BLaER1 treated with 17β-estradiol and CSF1 and Interleukin-3, amounts not matched to agents 10 nM and 100 nM (cell line): Measurements from ENCODE around the gene TPBGL.

Experiments used
- H3K27ac ChIP-seq, 11 experiments: shearing (Covaris generic); formaldehyde crosslinking; 2 replicates each; pipeline ENCODE4 v1.8.1; 2022
- H3K27me3 ChIP-seq, 11 experiments: shearing (Covaris generic); formaldehyde crosslinking; 2 replicates each; pipeline ENCODE4 v1.8.1; 2022
- H3K36me3 ChIP-seq, 11 experiments: shearing (Covaris generic); formaldehyde crosslinking; 2 replicates each; pipeline ENCODE4 v1.8.1; 2022
- H3K4me1 ChIP-seq, 10 experiments: shearing (Covaris generic); formaldehyde crosslinking; 2 replicates each; pipeline ENCODE4 v1.8.1; 2022
- H3K4me2 ChIP-seq, 11 experiments: shearing (Covaris generic); formaldehyde crosslinking; 2 replicates each; pipeline ENCODE4 v1.8.1; 2022
- H3K4me3 ChIP-seq, 10 experiments: shearing (Covaris generic); formaldehyde crosslinking; 2 replicates each; pipeline ENCODE4 v1.8.1; 2022
- H3K9ac ChIP-seq, 11 experiments: shearing (Covaris generic); formaldehyde crosslinking; 2 replicates each; pipeline ENCODE4 v1.8.1; 2022
- H3K9me3 ChIP-seq, 11 experiments: shearing (Covaris generic); formaldehyde crosslinking; replicated peaks in 1 of 11; 2 replicates each; pipeline ENCODE4 v1.8.1; 2022
- H4K20me1 ChIP-seq, 11 experiments: shearing (Covaris generic); formaldehyde crosslinking; 2 replicates each; pipeline ENCODE4 v1.8.1; 2022
- Cebpa-rat ChIP-seq, 11 experiments: shearing (Covaris generic); IDR thresholded peaks; 2 replicates each; pipeline ENCODE4 v1.8.1; 2022

TPBGL gene

DNA sequence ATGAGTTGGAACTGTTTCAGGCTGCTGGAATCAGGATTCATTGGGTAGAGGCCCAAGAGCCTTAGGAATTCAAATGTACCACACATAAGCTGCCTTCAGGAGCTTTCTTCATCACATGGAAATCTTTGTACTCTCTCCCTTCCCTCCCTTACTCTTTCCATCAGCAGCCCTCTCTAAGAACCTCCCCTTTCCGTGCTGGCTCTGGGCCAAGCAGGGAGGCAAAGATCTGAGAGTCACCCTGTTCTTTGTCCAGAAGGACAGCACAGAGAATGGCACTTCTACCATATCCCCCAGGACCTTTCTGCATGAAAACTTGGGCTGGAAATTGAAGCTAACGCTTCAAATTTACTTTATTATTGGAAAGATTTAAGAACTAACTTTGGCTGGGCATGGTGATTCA, 20.7 kb upstream of the TPBGL start:
- Histone ChIP-seq H3K4me3 (no peak overlapping the region), H3K4me2 (no peak overlapping the region), H3K27me3 (no peaks in the 10 kb centered on the region), H3K9me3 (no peaks in the 10 kb centered on the region), H4K20me1 (peaks cover 0 to 7% (median 0%) of the 10 kb centered on the region in 11 experiments; a peak in 3 of 22 replicates), H3K36me3 (no peaks in the 10 kb centered on the region), H3K27ac (no peak overlapping the region), H3K4me1 (peaks cover 0 to 5% (median 0%) of the 10 kb centered on the region in 10 experiments; a peak in 1 of 20 replicates), H3K9ac (no peak overlapping the region)
- no peak for TF ChIP-seq Cebpa-rat (IDR thresholded peaks at IDR 0.05)

DNA sequence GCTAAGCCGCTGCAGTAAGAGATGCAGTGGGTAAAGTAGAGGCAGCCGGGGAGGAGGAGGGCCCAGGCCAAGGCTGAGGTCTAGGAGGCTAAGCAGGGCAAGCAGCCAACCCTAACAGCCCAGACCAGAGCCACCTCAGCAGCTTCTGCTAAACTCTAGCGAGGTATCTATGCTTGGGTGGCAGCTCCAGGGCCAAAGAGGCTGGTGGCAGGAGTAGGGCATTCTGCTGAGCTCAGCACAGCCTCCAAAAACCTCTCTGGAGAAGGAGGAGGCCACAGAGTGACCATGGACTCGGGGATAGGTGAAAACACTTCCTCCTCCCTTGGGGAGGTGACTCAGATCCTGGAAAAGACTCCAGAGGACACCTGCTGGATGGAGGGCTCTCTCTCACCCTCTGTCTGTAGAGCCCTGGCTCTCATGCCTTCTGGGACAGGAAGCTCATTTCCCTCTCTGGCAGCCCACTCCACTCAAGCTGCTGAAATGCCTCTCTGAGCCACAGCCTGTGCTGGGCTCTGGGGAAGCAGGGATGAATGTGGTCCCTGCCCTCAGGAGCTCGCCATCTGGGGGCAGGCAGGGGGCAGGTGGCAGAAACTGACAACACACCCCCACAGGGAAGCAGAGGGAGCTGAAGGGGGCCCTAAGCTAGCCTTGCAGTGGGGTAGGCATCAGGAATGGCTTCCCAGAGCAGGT, 16.5 kb upstream of the TPBGL start:
- no peaks in the 10 kb centered on the region for H3K27me3 ChIP-seq
- no peak overlapping the region for H3K4me2 ChIP-seq

DNA sequence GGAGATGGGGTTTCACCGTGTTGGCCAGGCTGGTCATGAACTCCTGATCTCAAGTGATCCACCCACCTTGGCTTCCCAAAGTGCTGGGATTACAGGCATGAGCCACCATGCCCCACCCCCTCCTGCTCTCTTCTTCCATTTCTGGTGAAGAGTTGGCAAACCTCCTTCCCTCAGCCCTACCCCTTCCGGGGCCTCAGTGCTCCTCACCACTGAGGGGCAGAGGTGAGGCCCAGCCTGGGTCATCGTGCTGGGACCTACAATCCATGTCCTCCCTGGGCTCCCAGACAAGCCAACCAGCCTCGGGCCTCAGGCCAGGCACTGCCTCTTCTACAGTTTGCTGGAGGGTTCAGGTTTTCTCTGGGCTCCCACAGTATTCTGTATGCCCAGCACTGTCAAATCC, 14.8 kb upstream of the TPBGL start:
- no peak for TF ChIP-seq Cebpa-rat (IDR thresholded peaks at IDR 0.05)
- H3K36me3 ChIP-seq = no peaks in the 10 kb centered on the region
- H3K27ac ChIP-seq = no peak overlapping the region
- H3K4me3 ChIP-seq = no peak overlapping the region
- H4K20me1 ChIP-seq = peaks cover 0 to 7% (median 0%) of the 10 kb centered on the region in 11 experiments; a peak in 4 of 22 replicates
- H3K27me3 ChIP-seq = peaks cover 0 to 7% (median 0%) of the 10 kb centered on the region in 11 experiments; a peak in 1 of 22 replicates
- H3K4me2 ChIP-seq = no peak overlapping the region
- peaks cover 0 to 5% (median 0%) of the 10 kb centered on the region in 10 experiments; a peak in 1 of 20 replicates for H3K4me1 ChIP-seq
- no peak overlapping the region for H3K9ac ChIP-seq
- no peaks in the 10 kb centered on the region for H3K9me3 ChIP-seq

More for the DNA sequence above, 16.5 kb upstream of the TPBGL start:
- H3K27ac ChIP-seq = no peak overlapping the region
- no peaks in the 10 kb centered on the region for H3K36me3 ChIP-seq
- no peak for TF ChIP-seq Cebpa-rat (IDR thresholded peaks at IDR 0.05)
- peaks cover 0 to 3% (median 0%) of the 10 kb centered on the region in 11 experiments; a peak in 1 of 22 replicates for H4K20me1 ChIP-seq
- H3K4me1 ChIP-seq = peaks cover 0 to 5% (median 0%) of the 10 kb centered on the region in 10 experiments; a peak in 1 of 20 replicates
- no peak overlapping the region for H3K4me3 ChIP-seq
- H3K9me3 ChIP-seq = no peaks in the 10 kb centered on the region
- H3K9ac ChIP-seq = no peak overlapping the region

DNA sequence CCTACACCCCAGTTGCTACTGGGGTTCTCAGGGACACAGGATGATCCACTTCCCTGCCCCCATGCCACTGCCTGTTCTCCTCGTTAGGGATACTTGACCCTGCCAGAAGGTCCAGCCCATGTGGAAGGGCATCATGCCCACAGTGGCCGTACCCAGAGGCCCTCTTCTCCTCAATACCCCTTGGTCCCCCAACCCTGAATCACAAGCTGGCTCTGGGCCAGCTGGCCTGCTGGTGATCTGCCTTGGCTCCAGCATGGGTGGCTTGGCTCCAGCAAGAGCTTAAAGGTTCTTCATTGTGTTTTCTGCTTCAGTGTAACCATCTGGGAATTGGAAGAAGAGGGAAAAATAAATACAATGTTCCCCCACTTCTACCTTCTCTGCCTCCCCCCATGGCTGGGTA, 11.1 kb upstream of the TPBGL start:
- TF ChIP-seq Cebpa-rat (IDR thresholded peaks at IDR 0.05) = no peak
- Histone ChIP-seq H3K27me3 (peaks cover 0 to 7% (median 0%) of the 10 kb centered on the region in 11 experiments; a peak in 5 of 22 replicates), H3K4me1 (0 out of 20 replicates have a peak, but pooled peaks cover 0 to under 1% (median 0%) of the 10 kb centered on the region in 10 experiments), H4K20me1 (peaks cover 0 to 19% (median 0%) of the 10 kb centered on the region in 11 experiments; a peak in 6 of 22 replicates), H3K27ac (no peak overlapping the region), H3K4me2 (no peak overlapping the region), H3K9me3 (no peaks in the 10 kb centered on the region), H3K9ac (no peak overlapping the region), H3K4me3 (no peak overlapping the region), H3K36me3 (no peaks in the 10 kb centered on the region)

DNA sequence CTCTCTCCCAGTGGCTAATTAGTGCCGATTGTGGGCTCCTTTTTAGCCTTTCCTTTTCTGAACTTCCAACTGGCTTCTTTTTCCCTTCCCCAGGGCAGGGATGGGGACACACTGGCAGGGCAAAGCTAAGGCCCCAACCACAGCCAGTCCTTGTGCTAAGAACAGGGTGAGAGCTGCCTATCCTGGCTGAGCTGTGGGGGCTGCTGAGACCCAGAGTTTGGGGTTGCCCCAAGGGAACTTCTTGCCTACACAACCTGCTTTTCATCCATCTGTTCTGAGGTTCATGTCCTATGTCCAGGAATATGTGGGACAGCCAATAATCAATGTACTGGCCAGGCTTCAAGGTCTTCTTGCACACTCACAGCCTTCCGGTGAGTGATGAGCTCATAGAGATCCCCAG, 10.0 kb upstream of the TPBGL start:
- no peaks in the 10 kb centered on the region for H3K4me1 ChIP-seq
- H3K27ac ChIP-seq = no peak overlapping the region
- H3K9me3 ChIP-seq = no peaks in the 10 kb centered on the region
- H3K9ac ChIP-seq = no peak overlapping the region
- no peak for TF ChIP-seq Cebpa-rat (IDR thresholded peaks at IDR 0.05)
- peaks cover 0 to 11% (median 4%) of the 10 kb centered on the region in 11 experiments; a peak in 8 of 22 replicates for H3K27me3 ChIP-seq
- peaks cover 0 to 19% (median 0%) of the 10 kb centered on the region in 11 experiments; a peak in 6 of 22 replicates for H4K20me1 ChIP-seq
- H3K36me3 ChIP-seq = no peaks in the 10 kb centered on the region
- H3K4me3 ChIP-seq = no peak overlapping the region
- H3K4me2 ChIP-seq = no peak overlapping the region

DNA sequence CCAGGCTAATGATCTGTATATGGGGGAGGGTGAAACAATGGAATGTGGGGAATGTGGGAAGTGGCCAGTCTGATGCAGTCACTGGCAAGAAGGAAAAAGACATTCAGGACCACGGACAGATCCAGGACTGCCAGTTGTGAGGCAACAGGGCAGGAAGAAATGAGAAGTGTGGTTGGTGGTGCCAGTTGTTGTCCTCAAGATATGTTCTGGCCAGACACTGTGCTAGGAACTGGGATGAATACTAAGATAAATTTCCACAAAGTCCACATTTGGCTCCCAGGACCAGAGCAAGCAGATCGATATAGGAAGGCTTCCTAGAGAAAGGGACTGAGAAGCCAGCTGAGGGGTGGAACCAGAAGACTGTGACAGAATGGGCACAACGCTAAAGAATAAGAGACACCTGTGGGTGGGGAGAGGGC, 6.8 kb upstream of the TPBGL start:
- Histone ChIP-seq H4K20me1 (peaks cover 0 to 41% (median 0%) of the 10 kb centered on the region in 11 experiments; a peak in 8 of 22 replicates), H3K36me3 (no peaks in the 10 kb centered on the region), H3K4me3 (no peak overlapping the region), H3K27me3 (peaks cover 13 to 42% (median 28%) of the 10 kb centered on the region in 11 experiments), H3K9me3 (no peaks in the 10 kb centered on the region), H3K4me2 (no peak overlapping the region), H3K4me1 (peaks cover 0 to 7% (median 0%) of the 10 kb centered on the region in 10 experiments; a peak in 8 of 20 replicates), H3K9ac (no peak overlapping the region), H3K27ac (no peak overlapping the region)
- peak in 2 of 11 experiments; percentile 18 to 36; a peak in 1 of 22 replicates for TF ChIP-seq Cebpa-rat (IDR thresholded peaks at IDR 0.05)

DNA sequence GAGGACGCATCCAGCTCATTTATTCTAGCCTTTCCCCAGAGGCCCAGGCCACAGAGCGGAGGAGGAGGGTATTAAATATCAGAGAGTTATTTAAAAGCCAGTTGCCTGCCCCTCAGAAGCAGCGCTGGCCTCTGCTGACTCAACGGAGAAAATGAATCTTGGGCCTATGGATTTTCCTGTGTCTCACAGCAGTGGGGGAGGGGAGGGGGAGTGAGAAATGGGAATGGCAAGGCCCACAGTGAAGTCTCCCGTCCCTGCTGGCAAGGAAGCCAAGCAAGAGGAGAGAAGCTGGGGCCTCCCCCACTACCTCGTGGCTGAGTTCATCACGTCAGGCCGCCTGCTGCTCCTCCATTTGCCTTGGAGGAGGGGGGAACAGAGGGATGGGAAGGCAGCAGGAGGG, 4.5 kb upstream of the TPBGL start:
- H3K9me3 ChIP-seq = peaks cover 0 to 2% (median 0%) of the 10 kb centered on the region in 11 experiments; a peak in 4 of 22 replicates
- H3K36me3 ChIP-seq = no peaks in the 10 kb centered on the region
- no peak overlapping the region for H3K4me2 ChIP-seq
- TF ChIP-seq Cebpa-rat (IDR thresholded peaks at IDR 0.05) = no peak
- no peak overlapping the region for H3K27ac ChIP-seq
- H3K4me3 ChIP-seq = no peak overlapping the region
- no peak overlapping the region for H3K9ac ChIP-seq
- H4K20me1 ChIP-seq = peaks cover 0 to 53% (median 6%) of the 10 kb centered on the region in 11 experiments; a peak in 12 of 22 replicates
- peaks cover 4 to 18% (median 11%) of the 10 kb centered on the region in 10 experiments; a peak in 19 of 20 replicates for H3K4me1 ChIP-seq
- H3K27me3 ChIP-seq = peaks cover 36 to 65% (median 51%) of the 10 kb centered on the region in 11 experiments

DNA sequence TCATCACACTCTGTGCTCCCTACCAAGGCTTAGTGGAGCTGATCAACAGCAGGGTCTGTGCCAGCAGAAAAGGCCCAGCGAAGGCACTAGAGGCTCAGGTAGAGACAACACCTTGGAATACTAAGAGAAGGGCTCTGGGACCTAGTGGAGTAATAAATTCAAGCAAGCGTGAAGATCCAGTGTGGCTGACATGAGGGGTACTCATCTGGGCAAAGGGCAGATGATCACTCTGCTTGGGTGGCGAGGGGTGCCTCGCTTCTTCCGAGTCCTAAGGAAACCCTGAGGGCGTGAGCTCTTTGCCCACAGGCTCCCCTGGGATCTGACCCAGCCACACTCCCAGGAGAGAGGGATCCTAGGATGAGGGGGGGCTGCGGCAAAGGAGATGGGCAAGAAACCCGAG, 3.5 kb upstream of the TPBGL start:
- Histone ChIP-seq H4K20me1 (peaks cover 0 to 46% (median 9%) of the 10 kb centered on the region in 11 experiments; a peak in 12 of 22 replicates), H3K9me3 (peaks cover 0 to 9% (median 0%) of the 10 kb centered on the region in 11 experiments; a peak in 5 of 22 replicates), H3K9ac (no peak overlapping the region), H3K4me1 (peaks cover 13 to 28% (median 20%) of the 10 kb centered on the region in 10 experiments; a peak in 19 of 20 replicates), H3K4me3 (no peak overlapping the region), H3K27ac (no peak overlapping the region), H3K4me2 (peak overlapping the region in 6 of 11 experiments; percentile 14 to 32 (median 20); a peak in 5 of 22 replicates), H3K27me3 (peaks cover 46 to 75% (median 61%) of the 10 kb centered on the region in 11 experiments), H3K36me3 (no peaks in the 10 kb centered on the region)
- TF ChIP-seq Cebpa-rat (IDR thresholded peaks at IDR 0.05) = no peak
